ENCODE results near the gene EXOC6B.

The EXOC6B gene

GRCh38 chr2:72548081-72548764 is 277.6 kb downstream of the EXOC6B start:
- no peak overlapping the region for H3K4me2 ChIP-seq (ENCODE audit: low read depth, low read length, poor library complexity, severe bottlenecking)
- H3K27me3 ChIP-seq (ENCODE audit: insufficient read depth, low read length, poor library complexity, severe bottlenecking) = no peaks in the 10 kb centered on the region
- H3K9me2 ChIP-seq (replicated peaks; ENCODE audit: low read depth, low read length) = no peaks in the 10 kb centered on the region
- no peaks in the 10 kb centered on the region for H3F3A ChIP-seq (ENCODE audit: low read depth)
- H3K9me3 ChIP-seq (ENCODE audit: insufficient read depth, low read depth, low read length) = no peaks in the 10 kb centered on the region
- no peak overlapping the region for H3K9ac ChIP-seq (ENCODE audit: low read depth, low read length, poor library complexity, severe bottlenecking)
- H3K36me3 ChIP-seq (ENCODE audit: insufficient read depth, low read length) = no peaks in the 10 kb centered on the region
- H3K4me1 ChIP-seq (ENCODE audit: insufficient read depth, low read length, poor library complexity, severe bottlenecking) = peaks cover 5% of the 10 kb centered on the region
- TF ChIP-seq CTCF (conservative IDR thresholded peaks at IDR 0.05; ENCODE audit: low read length) = no peak
- no peak for TF ChIP-seq EZH2phosphoT487 (IDR thresholded peaks at IDR 0.05; ENCODE audit: borderline replicate concordance)
- H3K4me3 ChIP-seq (ENCODE audit: low read length, poor library complexity, severe bottlenecking) = no peak overlapping the region
- no peaks in the 10 kb centered on the region for H4K20me1 ChIP-seq (ENCODE audit: insufficient read depth, low read length, poor library complexity, severe bottlenecking)
- no peaks in the 10 kb centered on the region for H3K79me2 ChIP-seq (ENCODE audit: insufficient read depth, low read length)
- no peak overlapping the region for H2AFZ ChIP-seq (ENCODE audit: low read length)

- H3K79me2 ChIP-seq (ENCODE audit: insufficient read depth, low read length) = no peaks in the 10 kb centered on the region
- H3K27me3 ChIP-seq (ENCODE audit: insufficient read depth, low read length, poor library complexity, severe bottlenecking) = no peaks in the 10 kb centered on the region
- peaks cover 12% of the 10 kb centered on the region for H3K4me1 ChIP-seq (ENCODE audit: insufficient read depth, low read length, poor library complexity, severe bottlenecking)
- H4K20me1 ChIP-seq (ENCODE audit: insufficient read depth, low read length, poor library complexity, severe bottlenecking) = no peaks in the 10 kb centered on the region
- no peaks in the 10 kb centered on the region for H3K9me3 ChIP-seq (ENCODE audit: insufficient read depth, low read depth, low read length)
- H3K9me2 ChIP-seq (replicated peaks; ENCODE audit: low read depth, low read length) = no peaks in the 10 kb centered on the region
- no peak overlapping the region for H2AFZ ChIP-seq (ENCODE audit: low read length)
- TF ChIP-seq EZH2phosphoT487 (IDR thresholded peaks at IDR 0.05; ENCODE audit: borderline replicate concordance) (no peak), CTCF (conservative IDR thresholded peaks at IDR 0.05; ENCODE audit: low read length) (no peak)
- no peaks in the 10 kb centered on the region for H3K36me3 ChIP-seq (ENCODE audit: insufficient read depth, low read length)
- no peak overlapping the region for H3K9ac ChIP-seq (ENCODE audit: low read depth, low read length, poor library complexity, severe bottlenecking)
- H3K4me2 ChIP-seq (ENCODE audit: low read depth, low read length, poor library complexity, severe bottlenecking) = no peak overlapping the region
- H3K4me3 ChIP-seq (ENCODE audit: low read length, poor library complexity, severe bottlenecking) = no peak overlapping the region
- no peaks in the 10 kb centered on the region for H3F3A ChIP-seq (ENCODE audit: low read depth)
These were observed 280.0 kb downstream of the EXOC6B start for GRCh38 chr2:72545790-72546189.

GRCh38 chr2:72544554-72544953 is 281.3 kb downstream of the EXOC6B start:
- H3F3A ChIP-seq (ENCODE audit: low read depth) = no peaks in the 10 kb centered on the region
- H3K9ac ChIP-seq (ENCODE audit: low read depth, low read length, poor library complexity, severe bottlenecking) = no peak overlapping the region
- no peak overlapping the region for H2AFZ ChIP-seq (ENCODE audit: low read length)

More at GRCh38 chr2:72544554-72544953, 281.3 kb downstream of the EXOC6B start:
- Histone ChIP-seq H3K27me3 (ENCODE audit: insufficient read depth, low read length, poor library complexity, severe bottlenecking) (no peaks in the 10 kb centered on the region), H3K4me2 (ENCODE audit: low read depth, low read length, poor library complexity, severe bottlenecking) (no peak overlapping the region), H3K9me3 (ENCODE audit: insufficient read depth, low read depth, low read length) (no peaks in the 10 kb centered on the region), H3K36me3 (ENCODE audit: insufficient read depth, low read length) (no peaks in the 10 kb centered on the region), H3K4me1 (ENCODE audit: insufficient read depth, low read length, poor library complexity, severe bottlenecking) (peaks cover 12% of the 10 kb centered on the region), H3K79me2 (ENCODE audit: insufficient read depth, low read length) (no peaks in the 10 kb centered on the region), H3K9me2 (replicated peaks; ENCODE audit: low read depth, low read length) (no peaks in the 10 kb centered on the region), H4K20me1 (ENCODE audit: insufficient read depth, low read length, poor library complexity, severe bottlenecking) (no peaks in the 10 kb centered on the region), H3K4me3 (ENCODE audit: low read length, poor library complexity, severe bottlenecking) (no peak overlapping the region)
- no peak for TF ChIP-seq CTCF (conservative IDR thresholded peaks at IDR 0.05; ENCODE audit: low read length)
- no peak for TF ChIP-seq EZH2phosphoT487 (IDR thresholded peaks at IDR 0.05; ENCODE audit: borderline replicate concordance)
